GM19043 (cell line): ENCODE results near the gene RPL23.

Source experiments
- ATAC-seq: cut with Tn5 transposase; IDR thresholded peaks from one replicate; pipeline ENCODE4 v1.9.1; 2021; ENCODE audit warnings: low read depth; ENCODE audit not compliant: unreplicated experiment

The RPL23 gene

DNA sequence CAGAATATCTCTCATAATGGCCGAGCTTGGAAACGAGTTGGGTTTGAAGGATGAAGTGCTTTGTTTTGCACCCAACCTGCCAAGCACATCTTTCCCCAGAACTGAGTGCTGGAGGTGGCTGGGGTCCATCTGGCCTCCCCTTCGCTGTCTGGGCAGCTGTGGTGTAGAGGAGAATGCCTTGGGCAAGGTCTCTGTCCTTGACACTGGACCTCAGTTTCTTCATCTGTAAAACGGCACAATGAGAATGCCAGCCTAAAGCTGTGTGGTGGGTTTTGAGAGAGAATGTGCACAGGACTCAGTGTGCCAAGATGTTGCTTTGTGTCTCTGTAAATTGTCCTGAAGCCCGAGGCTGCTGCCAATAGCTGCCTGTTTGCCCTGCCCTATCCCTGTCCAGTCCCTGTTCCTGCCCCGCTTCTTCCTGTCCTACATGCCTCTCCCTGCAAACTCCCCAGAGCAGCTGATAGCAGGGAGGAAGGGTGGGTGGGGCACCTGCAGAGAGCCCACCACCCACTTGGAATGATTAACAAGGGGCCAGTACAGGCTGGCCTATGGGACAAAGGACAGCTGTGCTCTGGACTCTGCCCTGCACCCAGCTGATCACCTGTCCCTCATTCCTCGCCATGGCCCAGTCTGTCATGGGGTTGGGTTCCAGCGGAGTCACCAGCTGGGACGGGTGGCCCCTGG lies 31.7 kb upstream of the RPL23 start:
- ATAC-seq = no peak

DNA sequence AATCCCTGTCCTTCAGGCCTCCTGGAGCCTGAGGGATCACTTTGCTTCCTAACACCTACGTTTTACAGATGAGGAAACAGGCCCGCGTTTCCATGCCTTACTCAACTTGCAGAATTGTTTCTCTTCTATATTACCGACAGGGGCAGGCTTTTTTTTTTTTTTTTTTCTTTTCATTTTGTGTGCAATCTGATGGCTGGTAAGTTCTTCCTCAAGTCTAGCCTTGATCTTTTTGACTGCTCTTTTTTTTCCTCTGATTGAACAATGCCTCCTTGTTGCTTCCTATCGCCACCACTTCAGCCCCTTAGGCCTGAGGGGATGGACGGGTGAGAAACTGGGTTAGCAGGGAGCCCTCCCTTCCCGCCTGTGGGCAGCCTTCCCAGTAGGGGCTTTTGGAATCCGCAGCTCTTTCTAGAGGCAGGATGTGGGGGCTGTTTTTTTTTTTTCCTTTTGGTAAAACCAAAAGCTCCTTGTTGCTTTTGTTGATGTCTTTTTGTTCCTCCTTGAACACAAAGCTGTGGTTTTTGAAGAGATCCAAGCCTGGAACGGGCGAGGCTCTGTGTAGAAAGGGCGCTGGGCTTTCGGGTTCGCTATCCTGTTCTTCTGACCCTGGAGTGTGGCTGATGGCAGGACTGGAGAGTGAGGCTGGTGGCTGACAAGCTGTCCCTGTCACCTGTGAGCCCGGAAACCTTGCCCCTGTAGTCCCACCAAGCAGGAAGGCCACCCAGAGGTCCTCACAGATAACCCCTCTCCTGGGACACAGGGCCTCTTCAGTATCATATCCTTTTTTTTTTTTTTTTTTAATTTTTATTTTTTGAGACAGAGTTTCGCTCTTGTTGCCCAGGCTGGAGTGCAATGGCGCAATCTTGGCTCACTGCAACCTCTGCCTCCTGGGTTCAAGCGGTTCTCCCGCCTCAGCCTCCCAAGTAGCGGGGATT lies 30.3 kb upstream of the RPL23 start:
- ATAC-seq = no peak

DNA sequence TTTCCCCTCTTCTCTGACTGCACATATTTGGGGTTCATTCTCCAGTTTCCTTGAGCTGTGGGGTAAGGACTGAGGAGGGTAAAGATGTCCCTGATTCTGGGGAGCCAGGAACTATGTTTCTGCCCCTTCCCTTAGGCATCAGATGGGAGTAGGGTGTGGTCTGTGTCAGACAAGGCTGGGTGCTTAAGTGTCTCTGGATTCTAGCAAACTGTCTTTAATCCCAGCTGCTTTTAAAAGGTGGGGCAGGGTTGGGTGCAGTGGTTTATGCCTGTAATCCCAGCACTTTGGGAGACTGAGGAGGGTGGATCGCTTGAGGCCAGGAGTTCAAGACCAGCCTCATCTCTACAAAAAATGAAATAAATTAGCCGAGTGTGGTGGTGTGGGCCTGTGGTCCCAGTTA lies 29.3 kb upstream of the RPL23 start:
- ATAC-seq = no peak

DNA sequence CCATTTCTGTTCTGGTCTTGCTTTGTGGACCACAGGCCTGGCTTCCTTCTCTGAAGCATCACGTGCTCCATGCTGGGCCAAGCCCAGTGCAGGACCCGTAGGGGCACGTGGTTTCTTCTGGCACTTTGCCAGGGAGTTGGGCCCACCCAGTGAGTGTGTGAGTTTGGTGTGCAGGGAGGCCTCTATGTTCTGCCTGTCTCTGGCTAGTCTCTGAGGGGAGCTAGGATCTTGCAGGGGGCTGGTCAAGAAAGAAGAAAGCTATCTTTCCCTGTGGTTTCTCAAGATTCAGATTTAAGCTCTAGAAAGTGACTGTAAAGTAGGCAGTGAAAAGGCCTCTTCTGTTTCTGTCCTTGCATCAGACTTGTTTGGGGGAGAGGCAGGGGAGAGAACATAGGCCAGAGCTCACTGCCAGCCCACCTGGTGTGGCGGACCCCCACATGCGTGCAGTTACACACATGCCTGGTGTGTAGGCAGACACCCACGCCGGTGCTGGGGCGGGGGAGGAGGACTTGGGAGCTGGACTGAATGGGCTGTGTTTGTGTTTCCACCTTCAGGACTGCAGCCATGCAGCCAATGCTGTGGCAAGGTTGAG lies 28.2 kb upstream of the RPL23 start:
- no peak for ATAC-seq

DNA sequence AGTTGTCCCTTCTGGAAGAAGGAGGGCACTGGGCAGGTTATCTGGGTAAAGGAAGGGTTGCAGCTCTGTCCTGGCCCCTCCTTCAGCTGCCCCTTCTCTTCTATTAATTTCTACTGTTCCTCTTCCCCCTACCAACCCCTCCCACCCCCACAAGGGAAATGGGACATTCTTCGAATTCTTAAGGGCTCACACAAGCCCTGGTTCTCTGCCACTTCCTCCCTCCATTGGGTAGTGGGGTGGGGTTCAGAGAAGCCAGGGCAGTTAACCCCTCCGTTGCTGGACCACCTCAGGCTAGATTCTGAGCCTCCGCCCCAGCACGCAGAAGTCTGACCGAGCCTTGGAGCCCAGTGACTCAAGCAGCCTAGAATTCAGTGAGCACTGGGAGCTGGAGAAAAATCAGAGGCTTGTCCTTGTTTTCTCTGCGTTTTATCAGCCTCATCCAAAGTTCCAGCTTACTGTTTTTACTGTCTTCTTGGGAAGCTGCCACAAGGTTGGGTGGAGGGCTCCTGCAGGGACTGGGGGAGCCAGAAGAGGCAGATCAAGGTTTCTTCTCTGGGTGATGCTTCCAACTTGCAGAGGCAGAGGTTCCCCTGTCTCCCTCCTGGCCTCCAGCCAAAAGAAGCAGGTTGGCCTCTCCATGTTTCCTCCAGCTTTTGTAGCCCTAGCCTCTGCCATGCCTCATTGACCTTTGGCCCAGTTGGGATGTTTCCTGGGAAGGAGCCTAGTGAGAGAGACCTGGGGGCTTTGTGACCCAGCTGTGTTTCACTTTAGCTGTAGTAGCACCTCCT lies 26.6 kb upstream of the RPL23 start:
- no peak for ATAC-seq

DNA sequence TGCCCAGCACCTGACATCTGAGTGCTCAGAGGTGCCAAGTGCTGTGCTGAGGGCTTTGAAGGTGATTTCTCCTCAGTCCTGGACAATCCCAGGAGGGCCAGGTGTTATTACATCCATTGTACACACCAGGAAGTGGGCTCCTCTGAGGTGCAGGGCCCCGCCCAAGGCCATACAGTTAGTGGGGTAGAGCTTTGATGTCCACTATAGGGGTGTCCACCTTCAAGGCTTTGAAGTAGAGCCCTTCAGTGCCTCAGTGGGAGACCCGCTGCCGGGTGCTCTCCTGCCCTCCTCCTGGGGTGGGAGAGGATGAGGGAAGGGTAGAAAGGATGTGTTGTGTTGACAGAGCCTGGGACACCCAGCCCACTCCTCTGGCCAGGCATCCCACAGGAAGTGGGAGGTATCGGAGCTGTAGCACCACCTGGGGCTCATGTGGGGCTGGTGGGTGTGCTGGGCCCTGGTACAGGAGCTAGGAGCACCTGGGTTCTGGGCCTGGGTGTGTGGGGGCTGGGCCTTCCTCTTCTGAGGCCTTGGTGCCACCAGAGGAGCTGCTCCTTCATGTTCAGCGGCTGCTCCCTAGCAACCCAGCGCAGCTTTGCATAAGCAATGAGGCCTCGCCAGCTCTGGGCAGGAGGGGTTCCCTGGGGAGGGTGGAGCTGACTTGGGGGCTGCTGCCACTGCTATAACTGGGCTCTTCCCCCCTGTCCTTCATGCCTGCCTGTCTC lies 23.8 kb upstream of the RPL23 start:
- no peak for ATAC-seq

DNA sequence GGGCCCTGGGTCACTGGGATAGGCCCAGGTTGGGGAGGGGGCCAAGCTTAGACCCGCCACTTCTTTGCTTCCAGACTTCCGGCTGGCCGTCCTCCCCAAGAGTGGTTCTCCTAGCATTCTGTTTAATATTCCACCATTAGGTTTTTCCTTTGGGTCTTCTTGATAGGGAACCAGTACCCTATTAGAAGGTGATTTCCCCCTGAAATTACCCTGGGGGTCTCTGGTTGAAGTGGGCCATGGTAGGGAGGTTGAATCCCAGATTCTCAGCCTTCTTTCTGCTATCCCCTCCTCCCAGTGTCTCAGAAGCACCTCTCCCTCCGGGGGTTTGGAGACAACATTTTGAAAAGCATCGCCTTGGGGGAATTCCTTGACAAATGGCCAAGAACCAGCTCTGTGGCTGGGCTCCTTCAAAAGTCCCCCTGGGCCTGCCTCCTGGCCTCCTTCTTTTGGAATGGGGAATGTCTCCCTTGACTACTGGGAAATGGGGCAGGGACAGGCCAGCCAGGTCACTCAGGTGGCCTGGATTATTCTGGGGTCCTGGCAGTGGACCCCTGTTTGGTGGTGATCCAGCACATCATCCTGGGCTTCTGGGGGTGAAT lies 22.1 kb upstream of the RPL23 start:
- no peak for ATAC-seq

DNA sequence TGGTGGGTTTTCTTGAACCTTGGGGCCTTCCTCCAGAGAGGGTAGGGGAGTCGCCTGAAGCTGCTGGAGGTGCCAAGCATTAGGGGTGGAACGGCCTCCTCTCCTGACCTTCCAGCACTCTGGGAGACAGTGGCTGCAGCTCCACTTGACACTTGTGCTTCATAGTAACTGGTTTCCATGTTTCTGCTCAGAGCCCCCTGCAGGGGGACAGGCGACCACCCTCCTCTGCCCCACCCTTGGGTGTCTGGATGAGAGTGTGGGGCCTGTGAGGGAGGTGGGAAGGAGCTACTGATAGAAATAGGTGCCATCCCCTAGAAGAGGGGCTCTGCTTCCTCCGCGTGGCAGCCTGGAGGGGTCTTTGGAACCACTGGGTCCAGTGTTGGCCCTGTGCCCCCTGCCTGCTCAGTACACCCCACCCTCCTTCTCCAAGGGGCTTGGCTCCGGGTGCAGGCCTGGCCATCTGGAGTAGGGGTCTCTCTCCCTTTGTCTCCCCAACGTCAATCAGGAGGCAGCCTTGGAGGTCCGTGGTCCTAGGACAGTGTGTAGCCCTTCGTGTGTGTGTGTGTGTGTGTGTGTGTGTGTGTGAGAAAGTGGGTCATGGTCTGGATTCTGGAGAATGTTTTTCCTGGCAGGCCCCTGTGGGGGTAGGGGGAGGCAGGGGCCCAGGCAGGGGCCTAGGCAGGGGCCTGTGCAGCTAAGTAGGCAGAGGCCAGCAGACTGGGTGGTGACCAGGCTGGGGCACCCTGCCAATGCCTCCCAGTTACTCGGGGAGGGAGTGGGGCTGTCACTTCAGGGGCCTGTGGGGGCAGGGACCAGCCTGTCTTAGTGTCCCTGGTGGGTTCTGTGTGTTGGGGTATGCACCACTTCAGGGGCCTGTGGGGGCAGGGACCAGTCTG lies 21.2 kb upstream of the RPL23 start:
- ATAC-seq = no peak

DNA sequence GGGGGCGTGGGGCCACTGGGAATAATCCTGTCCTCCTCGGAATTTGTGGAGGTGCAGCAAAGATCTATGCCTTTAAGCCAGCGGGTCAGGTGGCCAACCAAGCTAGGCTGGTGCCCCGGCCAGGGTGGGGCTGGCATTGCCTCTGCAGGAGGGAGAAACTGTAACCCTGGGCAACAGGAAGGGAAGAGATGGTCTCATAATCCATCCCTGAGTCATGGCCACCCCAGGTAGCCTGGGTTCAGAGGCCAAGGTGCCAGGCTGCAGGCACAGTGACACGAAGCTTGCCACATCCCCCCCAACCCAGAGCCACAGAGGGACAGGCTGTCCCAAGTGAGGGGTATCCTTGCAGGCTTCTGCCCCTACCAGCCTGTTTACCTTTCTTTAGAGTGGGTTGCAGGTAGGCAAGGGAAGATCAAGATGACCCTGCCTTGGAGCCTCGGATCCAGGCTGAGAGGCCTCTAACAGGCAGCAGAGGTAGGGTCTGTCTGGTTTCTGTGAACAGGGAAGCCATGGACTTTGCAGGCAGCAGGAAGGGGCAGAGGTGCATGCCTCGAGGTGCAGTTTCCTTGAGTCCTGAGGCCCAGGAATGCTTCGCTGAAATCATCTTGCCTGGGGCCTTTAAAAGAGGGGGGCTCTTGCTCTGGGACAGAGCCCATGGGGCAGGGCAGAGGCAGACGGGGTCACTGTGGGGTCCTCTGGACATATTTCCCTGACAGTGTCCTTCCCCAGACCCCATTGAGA lies 20.3 kb upstream of the RPL23 start:
- no peak for ATAC-seq

DNA sequence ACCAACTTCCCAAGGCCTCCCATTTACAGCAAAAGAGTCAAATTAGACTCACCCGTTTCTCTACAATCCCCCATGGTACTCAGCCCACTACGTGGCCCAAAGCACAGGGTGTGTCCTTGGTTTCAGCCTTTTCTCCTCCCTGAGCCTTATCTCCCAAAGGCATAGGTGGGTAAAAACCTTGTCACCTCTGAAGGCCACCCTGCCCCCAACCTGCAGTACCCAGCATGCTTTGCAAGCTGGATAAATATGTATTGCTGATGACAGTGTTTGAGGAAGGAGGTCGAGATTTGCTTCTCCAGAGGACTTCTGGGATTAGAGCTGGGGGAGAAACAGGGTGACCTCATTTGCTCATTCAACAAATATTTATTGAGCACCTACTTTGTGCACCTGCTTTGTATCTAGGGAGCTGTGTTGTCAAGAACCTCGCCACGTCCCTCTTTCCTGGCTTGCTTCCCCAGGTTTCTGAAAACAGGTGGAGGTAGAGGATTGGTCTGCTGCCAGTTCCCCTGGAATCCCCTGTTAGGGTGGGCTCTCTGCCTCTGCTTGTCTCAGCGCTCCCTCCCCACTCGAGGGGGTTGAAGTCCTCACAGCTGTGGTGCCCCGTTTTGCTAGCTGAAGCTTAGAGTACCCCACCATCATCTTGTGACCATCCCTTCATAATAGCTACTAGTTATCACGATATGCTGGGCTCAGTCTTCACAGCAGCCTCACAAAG lies 19.3 kb upstream of the RPL23 start:
- no peak for ATAC-seq

DNA sequence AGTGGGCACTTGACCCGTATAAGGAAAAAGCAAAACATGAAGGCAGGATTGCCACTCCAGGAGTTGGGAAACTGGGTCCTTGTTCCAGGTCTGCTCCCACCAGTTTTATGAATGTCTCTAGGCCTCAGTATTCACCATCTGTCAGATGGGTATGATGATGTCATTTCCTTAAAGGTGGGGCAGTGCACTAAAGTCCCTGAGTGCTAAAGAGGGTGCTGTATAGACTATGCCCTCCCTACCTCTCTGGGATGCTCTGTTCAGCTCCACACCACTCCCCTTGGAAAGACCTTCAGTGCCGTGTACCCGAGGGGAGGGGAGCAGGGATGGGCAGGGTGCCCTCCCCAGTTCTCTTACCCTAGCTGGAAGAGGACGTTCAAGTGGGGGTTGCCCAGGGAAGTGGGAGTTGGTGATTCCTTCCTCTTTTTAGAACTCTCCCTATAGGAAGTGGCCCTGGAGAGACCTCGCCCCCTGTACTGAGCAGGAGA lies 18.5 kb upstream of the RPL23 start:
- ATAC-seq = no peak

DNA sequence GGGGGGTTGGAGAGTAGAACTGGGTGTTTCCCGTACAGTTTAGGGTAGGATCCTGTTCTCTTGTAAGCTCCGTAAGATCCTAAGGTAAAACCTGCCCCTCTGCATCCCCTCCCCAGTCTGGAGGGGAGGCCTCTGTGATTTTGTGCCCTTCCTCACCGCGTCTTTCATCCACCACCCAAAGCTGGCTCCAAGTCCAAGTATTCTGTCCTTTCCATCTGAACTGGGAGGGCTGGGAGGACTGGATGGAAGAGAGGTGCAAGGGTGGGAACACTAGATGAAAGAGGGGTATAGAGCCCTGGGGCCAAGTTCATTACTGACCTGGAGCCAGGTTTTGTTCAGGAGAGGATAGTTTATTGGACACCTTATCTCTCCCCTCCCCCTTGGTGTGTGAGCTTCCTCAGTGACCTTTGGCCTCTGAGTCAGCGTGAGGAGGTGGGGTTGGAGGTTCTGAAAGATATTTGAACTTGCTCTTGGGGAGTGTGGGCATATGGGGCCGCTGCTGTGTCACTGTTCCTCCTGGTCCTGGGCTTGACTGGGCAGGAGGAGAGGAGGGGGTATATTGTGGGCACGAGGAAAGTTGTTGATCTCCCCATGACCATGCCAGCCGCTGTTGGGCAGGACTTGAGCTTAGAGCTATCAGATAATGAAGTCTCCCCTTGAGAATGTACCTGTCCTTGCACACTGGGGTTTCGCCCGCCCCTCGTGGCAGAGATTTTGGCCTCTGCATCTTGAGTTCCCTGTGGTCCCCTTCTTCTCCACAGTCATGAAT lies 17.9 kb upstream of the RPL23 start:
- no peak for ATAC-seq

DNA sequence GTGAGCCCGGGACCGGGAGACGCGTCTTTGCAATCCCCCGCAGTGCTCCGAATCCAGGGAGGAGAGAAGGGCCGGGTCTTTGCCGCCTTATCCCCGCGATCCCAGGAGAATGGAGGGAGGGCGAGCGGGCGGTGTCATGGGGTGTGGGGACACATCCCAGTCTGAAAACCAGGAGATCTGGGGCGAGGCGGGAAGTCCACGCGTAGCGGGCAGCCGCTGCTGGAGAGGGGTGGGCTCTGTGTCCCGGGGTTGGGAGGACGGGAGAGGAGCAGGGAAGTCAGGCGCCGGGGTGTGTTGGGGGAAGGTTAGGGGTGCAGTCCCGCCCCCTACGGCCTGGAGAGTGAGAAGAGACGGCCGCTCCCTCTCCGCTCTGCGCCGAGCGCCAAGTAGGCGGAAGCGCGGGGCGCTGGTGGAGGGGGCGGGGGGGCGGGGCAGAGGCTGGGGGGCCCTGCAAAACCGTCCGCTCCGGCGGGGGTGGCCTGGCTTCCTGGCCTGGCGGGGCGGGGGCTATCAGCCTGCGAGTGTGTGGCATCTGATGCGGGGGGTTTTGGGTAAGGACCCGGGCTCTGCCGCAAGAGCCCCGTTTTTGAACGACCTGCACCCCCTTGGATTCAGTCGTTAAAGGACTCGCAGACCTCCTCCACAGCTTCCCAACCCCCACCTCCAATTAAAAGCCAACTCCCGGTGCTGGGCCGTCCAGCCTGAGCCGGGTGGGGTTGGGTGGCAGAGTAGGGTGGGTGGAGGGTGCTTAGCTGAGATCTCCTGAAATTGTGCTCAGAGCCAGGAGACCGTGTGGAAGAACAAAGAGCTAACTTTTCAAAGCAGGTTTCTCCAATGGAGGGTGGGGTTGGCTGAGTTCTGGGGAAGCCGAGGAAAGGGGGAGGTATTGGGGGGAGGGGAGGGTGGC lies 17.0 kb upstream of the RPL23 start:
- ATAC-seq = no peak

DNA sequence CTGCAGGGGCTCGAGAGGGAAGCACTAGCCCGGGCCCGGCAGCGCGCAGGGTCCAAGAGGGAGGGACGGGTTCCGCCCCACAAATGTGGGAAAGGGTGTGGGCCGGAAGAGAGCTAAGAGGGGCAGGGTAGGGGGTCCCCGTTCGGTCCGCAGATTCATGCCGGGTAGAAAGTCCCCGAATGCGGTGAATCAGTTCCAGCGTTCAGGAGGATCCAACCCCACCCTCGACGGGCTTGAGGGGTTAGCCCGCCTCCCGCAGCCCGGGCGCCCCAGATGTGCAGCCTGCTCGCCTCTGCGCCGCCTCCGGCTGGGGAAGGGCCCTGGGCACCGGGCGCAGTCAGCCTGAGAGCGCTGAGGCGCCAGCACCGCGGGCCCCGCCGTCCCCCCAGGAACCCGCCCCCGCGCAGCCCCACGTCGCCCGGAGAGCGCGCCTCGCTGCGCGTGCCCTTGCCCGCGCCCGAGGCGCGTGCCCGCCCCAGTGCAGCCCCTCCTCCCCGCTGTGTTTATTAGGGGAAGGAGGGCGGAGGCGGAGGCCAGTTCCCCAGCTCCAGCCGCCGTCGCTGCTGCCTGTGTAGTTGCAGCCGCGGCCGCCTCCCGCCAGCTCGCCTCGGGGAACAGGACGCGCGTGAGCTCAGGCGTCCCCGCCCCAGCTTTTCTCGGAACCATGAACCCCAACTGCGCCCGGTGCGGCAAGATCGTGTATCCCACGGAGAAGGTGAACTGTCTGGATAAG lies 16.2 kb upstream of the RPL23 start, which contains the start of gene LASP1:
TSS of gene LASP1 (plus strand) at position 533 of the 733 bp plus-strand sequence. CDS start at position 665, 132 bp downstream.
- peak; percentile 25 for ATAC-seq
